HG03354 (cell line): ENCODE measurements around the gene PRR23E.

Source experiments
- ATAC-seq: cut with Tn5 transposase; IDR thresholded peaks from one replicate; pipeline ENCODE4 v1.9.1; 2021; ENCODE audit warnings: mild to moderate bottlenecking; ENCODE audit not compliant: unreplicated experiment, poor library complexity, severe bottlenecking

PRR23E gene

DNA sequence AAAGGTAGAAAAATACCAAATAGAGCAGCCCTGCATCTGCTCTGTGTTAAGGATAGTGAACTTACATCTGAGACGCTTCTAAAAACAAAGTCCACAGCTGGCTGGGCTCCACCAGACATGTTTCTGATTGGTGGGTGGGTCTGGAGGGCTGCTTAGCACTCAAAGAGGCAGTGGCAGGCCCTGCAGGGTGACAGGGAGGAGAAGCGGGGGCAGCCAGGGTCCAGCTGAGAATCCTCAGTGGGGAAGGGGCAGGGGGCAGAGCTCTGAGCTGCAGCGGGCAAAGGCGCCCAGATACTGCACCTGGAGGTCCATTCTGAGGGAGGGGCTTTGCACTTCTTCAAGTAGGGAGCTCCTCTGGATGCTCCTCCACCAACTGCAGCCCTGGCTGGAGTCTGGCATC, 28.1 kb downstream of the PRR23E start:
- no peak for ATAC-seq

- ATAC-seq, result no peak
These were observed 28.6 kb downstream of the PRR23E start for GRCh38 chr3:127221446-127222035.

GRCh38 chr3:127222163-127222562, 29.2 kb downstream of the PRR23E start:
- no peak for ATAC-seq

- no peak for ATAC-seq
These were observed 29.7 kb downstream of the PRR23E start for GRCh38 chr3:127222664-127223063.

- ATAC-seq, result no peak
These were observed 31.2 kb downstream of the PRR23E start for GRCh38 chr3:127224118-127224517.

DNA sequence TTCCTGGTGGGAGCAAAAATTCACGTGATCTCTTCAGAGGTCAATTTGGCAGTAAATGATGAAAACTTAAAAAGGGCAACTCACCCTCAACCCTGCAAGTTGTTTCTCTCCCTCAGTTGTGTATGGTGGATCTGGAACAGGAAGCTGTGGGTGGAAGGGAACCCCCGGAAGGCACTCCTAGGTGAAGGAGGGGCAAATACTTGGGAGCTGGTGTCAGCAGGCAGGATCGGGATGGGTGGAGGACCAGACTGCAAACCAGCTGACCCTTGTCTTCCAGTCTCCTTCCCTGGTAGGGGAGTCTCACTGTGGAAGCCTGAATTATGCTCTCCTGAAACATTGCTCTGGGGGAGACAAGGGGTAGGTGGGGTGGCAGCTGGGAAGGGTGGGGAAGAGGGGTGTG, 33.5 kb downstream of the PRR23E start:
- ATAC-seq, result no peak

- no peak for ATAC-seq
These were observed 34.3 kb downstream of the PRR23E start for GRCh38 chr3:127226946-127227842.

DNA sequence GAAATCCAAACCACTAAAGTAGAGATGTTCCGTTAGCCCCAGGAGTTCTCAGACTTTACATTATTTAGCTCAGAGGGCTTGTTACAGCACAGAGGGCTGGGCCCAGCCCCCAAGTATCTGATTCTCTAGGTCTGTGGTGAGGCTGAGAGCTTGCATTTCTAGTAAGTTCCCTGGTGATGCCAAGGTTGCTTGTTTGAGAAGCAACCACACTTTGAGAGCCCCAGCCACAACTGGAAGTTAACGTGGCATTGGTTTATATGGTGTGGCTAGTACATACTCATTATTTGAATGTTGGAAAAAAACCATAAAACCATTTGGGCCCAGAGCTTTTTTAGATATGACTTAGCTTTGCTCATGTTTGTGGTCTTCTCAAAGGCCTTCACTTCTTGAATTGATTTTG, 35.9 kb downstream of the PRR23E start:
- no peak for ATAC-seq

GRCh38 chr3:127233371-127233770, 40.4 kb downstream of the PRR23E start:
- ATAC-seq, result no peak

GRCh38 chr3:127234778-127235177, 41.8 kb downstream of the PRR23E start:
- ATAC-seq, result no peak

DNA sequence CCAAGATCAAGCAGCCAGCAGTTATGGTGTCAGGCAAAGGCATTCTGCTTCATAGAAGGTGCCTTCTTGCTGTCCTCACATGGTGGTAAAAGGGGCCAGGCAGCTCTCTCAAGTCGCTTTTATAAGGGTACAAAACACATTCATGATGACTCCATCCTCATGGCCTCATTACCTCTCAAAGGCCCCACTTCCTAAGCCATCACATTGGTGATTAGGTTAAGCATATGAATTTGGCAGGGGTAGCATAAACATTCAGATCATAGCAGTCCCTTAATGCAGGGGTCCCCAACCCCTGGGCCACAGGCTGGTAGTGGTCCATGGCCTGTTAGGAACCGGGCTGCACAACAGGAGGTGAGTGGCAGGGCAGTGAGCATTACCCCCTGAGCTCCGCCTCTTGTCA, 42.8 kb downstream of the PRR23E start:
- ATAC-seq, result no peak

GRCh38 chr3:127237835-127238234, 44.9 kb downstream of the PRR23E start:
- no peak for ATAC-seq

DNA sequence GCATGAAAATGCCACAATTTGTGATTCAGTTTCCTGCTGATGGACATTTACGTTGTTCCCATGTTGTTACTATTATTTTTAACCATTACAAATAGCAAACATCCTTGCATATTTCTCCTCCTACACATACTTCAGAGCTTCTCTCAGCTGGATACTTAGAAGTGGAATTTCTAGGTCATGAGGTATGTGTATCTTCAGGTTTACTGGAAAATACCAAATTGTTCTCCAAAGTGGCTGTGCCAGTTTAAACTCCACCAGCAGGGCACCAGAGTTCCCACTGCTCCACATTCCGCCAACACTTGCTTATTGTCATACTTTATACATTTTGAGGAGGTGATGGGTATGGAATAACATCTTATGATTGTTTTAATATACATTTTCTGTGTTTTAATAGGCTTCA, 45.7 kb downstream of the PRR23E start:
- ATAC-seq, result no peak

- ATAC-seq, result no peak
These were observed 54.4 kb downstream of the PRR23E start for GRCh38 chr3:127247292-127247691.
